Skin of body (tissue), 2 donors: ENCODE data around the gene TBCK. TPM values are rescaled to one million over a fixed set of nuclear protein-coding genes. Genes with fewer than 3 reads are reported as not detected.
"Not testable (repeated sequence)": the region's sequence is repeated elsewhere in the genome, so short reads cannot be mapped to it uniquely, and the experiment has no call there.

Source experiments
- DNase-seq: peaks from one replicate; lab custom pipeline; 2025; lab: John Stamatoyannopoulos, UW
- total RNA-seq: library from RNA; depleted of rRNA; stranded (reverse); fragments of >200 nt; gene quantifications from one replicate; pipeline ENCODE4 v1.2.3, GENCODE V29; 2014

The TBCK gene
- total RNA-seq, 1 donor from 2014 or later: 56.3 TPM

DNA sequence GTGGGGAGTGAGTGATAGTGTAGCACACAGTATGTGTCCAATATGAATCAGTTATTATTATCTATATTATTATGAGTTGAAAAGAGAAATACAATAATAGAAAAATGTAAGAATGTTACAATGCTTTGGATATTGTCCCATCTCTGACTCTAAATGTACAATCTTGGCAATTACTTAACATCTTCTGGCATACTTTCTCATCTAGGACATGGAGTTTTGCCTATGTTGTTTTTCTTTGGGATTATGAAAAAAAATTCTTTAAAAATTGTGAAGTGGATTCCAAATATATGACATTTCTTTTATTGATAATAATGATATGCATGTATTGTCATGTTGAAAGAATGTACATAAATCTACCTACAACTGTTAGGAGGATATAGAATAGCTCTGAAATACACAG lies 84.1 kb downstream of the TBCK start:
- DNase-seq: peak; percentile 57

DNA sequence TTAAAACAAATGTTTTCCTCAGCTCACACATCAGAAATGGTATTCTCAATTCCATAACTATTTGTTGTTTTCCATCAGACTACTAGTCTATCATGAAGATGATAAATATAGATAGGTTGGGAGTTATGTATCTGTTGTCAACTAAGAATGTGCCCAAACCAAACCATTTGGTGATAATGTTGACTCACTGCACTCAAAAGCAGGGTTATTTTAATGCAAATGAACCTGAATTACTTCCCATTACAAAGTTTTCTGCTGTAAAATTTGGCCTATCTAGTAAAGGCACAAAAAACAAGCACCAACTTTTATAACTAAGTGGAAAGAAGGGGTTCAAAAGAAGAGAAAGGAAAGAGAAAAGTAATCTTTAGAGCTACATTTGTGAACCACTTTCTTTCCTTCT lies 93.5 kb downstream of the TBCK start:
- no peak for DNase-seq

DNA sequence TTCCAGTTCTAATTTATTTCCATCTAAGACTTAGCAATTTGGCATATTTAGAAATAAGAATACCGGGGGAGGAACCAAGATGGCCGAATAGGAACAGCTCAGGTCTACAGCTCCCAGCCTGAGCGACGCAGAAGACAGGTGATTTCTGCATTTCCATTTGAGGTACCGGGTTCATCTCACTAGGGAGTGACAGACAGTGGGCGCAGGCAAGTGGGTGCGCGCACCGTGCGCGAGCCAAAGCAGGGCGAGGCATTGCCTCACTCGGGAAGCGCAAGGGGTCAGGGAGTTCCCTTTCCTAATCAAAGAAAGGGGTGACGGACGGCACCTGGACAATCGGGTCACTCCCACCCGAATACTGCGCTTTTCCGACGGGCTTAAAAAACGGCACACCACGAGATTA lies 102.7 kb downstream of the TBCK start:
- DNase-seq: not testable (repeated sequence)

DNA sequence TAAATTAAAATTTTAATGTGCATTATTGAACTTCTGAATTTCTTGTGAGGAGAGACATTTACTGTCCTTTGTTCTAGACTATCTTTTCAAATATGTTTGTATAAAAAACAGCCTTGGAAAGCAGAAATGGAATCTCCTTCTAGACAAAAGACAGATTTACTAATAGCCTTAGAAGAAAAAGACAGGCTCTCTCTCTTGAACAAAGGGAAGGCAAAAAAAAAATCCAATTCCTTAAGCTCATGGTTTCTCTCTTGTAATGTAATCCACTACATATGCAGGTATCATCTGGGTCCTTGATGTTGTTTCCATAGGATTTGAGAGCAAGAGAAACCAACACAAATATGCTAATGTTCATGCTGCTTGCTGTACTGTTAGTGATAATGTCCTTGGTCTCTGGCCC lies 106.0 kb downstream of the TBCK start:
- DNase-seq: no peak

DNA sequence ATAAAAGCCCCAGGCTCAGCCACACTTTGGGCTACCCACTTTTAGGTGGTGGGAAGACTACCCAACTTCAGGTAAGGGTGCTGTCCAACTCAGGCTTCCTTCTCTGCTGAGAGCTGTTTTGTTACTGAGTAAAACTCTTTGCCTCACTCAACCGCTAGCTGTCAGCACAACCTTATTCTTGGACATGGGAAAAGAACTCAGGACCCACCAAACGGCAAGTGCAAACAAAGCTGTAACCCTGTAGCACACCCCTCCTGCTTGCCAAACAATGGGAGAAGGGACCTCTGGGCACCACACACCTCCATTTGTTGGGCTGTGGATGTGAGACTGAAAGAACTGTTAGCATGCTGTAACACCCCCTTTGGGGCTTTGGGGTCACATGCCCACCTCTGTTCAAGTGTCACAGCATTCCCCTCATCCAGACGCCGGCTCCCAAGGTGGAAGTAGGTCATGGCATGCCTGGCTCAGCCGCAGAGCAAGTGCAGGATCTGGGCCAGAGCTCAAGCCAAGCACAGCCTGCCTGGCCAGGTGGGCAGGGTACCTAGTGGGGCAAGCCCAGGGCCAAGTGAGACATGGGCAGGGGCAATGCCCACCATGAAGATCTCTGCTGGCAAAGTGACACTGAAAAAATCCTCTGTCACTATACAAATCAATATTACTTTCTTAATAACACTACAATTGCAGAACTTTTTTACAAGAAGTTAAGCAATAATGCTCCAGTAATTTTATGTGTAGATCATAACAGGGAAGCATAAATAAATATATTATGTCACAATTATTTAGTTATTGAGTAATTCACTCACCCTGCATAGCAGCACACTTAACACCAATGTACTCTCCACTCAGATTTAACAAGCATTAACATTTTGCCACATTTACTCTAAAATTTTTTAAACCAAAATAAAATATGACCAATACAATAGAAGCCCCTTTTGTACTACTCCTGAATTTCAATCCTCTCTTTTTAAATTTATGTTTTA lies 107.2 kb downstream of the TBCK start:
- DNase-seq: no peak

DNA sequence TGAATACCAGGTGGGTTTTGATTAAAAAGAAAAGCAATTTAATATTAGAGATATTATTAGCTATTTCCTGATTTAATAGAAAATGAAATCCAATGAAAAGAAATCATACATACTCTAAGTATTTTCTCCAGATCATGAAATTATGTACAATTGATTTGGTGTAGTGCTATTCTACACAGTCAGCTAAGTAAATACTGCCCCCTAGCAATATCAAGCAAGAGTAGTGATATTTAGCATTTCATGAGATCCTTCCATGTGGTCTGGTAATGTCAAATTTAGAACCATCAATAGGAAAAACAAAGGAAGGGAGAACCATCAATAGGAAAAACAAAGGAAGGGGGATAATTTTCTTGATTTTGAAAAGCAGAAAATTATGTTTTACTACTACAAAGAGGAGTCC lies 114.6 kb downstream of the TBCK start:
- DNase-seq: peak; percentile 8

DNA sequence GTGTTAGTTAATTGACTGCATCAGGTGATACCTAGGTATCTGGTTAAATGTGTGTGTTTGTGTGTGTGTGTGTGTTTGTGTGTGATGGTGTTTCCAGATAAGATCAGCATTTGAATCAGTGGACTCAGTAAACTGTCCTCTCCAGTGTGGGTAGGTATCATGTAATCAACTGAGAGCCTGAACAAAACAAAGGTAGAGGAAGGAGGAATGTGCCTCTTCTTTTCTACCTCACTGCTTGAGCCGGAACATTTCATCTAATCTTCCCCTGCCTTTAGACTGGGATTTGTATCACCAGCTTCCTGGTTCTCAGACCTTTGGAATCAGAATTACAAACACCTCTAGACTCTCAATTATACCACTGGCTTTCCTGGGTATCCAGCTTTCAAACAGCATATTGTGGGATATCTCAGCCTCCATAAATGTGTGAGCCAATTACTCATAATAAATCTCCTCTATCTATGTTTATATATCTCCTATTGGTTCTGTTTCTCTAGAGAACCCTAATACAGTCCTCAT lies 120.5 kb downstream of the TBCK start:
- no peak for DNase-seq

DNA sequence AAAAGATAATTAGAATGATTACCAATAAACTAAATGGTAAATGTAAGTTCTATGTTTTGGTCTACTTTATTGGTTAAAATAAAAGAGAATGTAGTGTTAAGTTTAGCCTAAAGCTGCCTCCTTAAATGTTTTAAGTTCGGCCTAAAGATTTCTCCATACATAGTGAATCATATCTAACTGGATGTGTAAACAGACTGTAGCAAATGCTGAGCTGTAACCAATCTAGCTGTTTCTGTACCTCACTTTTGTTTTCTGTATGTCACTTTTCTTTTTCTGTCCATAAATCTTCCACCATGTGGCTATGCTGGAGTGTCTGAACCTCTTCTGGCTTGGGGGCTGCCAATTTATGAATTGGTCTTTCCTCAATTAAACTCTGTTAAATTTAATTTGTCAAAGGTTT lies 121.2 kb downstream of the TBCK start:
- no peak for DNase-seq

DNA sequence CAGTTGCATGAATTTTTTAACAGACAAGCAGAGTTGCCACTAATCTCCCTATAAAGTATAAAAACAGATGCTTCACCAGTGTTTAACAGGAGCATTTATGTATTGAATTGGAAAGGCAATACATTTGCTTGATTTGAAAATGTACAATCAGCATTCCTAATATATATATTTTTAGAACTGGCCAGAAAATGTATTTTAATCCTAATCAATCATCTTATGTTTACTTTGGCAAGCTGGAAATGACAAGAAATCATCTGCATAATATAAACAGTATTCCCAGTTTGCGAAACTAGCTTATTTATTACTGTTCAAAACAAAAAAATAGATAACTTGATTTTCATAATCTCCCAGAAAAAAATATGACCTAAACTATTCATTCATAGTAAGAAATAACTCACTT lies 123.9 kb downstream of the TBCK start:
- no peak for DNase-seq

DNA sequence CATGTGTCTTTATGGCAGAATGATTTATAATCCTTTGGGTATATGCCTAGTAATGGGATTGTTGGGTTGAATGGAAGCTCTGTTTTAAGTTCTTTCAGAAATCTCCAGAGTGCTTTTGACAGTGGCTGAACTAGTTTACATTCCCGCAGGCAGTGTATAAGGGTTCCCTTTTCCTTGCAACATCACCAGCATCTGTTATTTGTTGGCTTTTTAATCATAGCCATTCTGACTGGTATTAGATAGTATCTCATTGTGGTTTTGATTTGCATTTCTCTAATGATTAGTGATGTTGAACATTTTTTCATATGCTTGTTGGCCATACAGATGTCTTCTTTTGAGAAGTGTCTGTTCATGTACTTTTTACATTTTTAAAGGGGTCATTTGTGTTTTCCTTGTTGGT lies 129.8 kb downstream of the TBCK start:
- no peak for DNase-seq

DNA sequence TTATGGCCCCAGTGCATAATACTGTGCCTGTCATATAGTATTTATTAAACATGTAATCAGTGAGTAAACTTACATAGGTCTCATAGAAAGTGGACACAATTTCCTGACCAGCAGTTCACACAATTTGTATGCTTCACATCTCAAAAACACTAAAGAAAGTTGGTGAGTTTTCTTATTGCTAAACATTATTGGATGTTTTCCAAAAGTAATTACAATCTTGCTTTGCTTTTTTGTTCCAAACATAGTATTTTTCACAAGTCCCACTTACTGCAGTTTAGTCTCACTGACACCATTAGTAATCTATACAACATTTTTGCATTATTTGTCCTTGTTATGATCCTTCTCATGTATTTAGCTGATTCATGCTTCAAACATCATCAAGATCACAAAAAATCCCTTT lies 132.5 kb downstream of the TBCK start:
- no peak for DNase-seq

DNA sequence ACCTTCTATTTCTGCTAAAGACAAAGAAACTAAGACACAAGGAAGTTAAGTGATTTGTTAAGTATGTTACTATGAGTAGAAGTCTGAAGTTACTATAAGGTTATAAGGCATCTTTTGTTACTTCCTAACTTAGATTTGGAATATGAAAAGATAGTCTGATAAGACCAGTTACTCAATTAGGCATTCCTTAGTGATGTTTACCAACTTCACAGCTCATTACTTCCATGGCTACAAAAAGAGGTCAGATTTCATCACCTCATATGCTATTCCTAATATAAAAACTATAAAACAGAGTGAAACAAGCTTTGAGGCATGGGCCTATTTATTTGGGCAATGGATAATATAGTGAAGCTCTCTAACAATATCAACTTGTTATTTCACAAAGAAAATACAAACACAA lies 143.1 kb downstream of the TBCK start:
- DNase-seq: no peak

DNA sequence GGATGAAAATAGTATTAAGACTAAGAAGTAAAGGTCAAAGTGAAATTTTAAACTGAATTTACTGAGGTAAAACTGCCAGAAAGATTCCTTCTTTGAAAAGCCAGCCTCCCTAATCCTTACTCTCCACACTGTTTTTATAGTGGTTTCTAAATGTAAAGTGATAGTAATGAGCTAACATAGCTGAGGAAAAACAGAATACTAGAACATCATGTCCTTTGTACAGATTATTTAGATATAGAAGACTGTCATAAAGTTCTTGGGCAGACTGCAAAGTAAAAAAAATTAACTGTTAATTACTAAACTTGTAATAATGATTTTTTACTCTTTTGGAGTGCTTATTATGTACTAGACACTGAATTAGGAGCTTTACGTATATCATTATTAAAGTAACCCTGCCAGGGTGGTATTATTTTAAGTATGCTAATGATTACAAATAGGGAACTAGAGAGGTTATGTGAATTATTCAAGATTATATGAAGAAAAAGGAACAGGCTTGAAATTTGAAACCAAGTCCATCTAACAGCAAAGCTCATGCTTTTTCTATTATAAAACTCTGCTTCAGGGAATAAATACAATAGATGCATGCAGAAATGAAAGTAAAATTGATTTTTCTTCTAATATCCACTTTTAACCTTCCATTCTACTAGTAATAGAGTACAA lies 150.5 kb downstream of the TBCK start:
- DNase-seq: no peak

DNA sequence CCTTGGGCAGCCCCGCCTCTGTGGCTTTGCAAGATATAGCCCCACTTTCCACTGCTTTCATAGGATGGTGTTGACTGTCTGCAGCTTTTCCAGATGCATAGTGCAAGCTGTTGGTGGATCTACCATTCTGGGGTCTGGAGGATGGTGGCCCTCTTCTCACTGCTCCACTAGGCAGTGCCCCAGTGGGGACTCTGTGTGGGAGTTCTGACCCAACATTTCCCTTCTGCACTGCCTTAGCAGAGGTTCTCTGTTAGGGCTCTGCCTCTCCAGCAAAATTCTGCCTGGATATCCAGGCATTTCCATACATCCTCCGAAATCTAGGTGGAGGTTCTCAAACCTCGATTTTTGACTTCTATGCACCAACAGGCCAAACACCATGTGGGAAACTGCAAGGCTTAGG lies 153.7 kb downstream of the TBCK start:
- DNase-seq: no peak

DNA sequence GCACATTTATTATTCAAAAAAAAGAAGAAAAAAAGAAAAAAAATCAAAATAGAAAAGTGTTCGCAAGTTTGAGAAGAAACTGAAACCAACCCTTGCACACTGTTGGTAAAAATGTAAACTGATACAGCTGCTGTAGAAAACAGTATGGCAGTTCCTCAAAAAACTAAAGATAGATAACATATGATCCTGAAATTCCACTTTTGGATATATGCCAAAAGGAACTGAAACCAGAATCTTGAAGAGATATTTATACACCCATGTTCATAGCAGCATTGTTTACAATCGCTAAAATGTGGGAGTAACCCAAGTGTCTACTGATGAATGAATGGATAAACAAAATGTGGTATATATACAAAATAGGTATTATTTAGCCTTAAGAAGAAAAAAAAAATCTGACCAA lies 155.4 kb downstream of the TBCK start:
- peak; percentile 9 for DNase-seq

DNA sequence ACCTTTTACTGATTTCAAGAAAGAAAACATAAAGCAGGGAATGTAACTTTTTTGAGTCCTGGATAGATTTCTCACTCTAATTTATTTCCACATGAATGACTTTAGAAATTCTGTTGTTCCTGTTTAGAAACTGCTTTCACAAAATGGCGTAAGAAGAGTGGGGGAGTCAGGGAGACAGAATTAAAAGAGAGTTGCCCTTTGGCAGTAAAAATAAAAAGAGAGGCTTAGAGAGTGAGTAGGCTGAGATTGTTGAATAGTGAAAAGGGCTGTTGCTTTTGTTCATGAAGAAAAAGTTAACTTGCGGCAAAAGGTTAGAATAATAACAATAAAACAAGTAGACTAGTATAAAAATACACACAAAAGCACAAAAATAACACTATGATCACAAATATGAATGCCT lies 166.1 kb downstream of the TBCK start:
- no peak for DNase-seq

DNA sequence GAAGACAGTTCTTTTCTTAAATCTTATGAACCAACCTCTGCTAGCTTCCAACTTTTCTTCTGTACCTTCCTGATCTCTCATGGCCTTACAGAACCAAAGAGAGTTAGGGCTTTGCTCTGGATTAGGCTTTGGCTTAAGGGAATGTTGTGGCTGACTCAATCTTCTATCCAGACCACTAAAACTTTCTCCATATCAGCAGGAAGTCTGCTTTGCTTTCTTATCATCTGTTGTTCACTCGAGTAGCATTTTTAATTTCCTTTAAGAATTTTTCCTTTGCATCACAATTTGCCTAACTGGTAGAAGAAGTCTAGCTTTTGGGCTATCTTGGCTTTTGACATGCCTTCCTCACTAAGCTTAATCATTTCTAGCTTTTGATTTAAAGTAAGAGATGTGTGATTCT lies 167.0 kb downstream of the TBCK start:
- DNase-seq: no peak

DNA sequence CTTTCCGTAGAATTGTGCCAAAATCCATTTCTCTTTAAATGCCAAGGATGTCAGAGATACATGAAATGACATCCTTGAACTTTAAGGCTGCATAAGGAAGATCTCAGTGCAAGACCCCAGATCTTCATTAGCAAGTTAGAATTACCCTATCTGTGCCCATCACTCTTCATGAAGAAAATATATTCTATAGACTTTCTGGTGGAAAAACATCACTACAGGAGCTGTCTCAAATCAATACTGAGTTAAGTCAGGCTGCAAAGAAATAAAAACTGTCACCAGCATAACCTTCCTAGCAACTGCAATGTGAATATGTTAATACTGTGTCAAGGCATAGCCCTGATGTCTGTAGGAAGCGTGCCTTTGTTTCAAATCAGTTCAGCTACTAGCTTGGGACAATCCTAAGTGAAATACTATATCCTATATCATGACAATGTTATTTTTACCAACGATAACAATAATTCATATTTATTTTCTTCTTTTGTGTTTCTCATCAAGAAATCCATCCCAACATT lies 173.3 kb downstream of the TBCK start:
- no peak for DNase-seq

DNA sequence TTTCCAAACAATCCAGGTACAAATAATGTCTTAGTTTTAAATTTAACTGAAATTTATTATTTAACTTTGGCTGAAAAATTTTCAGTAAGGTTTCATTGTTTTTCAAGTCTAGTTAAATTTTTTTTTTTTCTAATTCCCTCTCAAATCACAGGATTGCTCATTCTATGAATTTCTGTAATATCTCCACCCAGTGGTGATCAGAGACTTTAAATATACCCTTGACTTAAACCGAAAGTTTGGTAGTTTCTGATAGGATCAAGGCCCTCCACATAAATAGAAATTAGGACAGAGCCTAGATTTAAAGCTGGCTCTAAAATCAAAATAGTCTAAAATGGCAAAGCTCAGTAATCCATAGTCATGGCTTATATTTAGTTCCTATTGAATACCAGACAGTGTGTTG lies 175.4 kb downstream of the TBCK start:
- no peak for DNase-seq

DNA sequence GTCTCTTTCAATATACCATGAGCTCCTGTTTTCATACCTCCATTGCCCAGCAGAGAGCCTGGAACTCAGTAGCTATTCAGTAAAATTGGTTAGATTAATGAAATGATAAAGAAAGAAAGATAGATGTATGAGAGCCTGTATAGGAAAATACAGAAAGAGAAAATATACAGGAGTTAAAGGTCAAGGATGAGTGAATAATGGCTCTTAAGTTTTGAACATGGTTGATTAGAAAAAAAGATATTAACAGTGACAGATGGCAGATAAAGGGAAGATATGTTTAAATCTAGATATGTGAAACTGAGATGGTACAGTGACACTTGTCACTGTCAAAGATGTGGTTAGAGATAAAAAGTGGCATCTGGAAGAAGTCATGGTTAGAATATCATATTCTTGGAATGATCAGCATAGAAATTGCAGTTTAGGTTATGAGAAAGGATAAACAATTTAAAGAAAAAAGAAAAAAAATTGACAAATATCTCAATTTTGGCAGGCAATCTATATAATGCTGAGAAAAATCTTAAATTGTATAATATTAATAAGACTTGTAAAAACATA lies 179.2 kb downstream of the TBCK start:
- no peak for DNase-seq

DNA sequence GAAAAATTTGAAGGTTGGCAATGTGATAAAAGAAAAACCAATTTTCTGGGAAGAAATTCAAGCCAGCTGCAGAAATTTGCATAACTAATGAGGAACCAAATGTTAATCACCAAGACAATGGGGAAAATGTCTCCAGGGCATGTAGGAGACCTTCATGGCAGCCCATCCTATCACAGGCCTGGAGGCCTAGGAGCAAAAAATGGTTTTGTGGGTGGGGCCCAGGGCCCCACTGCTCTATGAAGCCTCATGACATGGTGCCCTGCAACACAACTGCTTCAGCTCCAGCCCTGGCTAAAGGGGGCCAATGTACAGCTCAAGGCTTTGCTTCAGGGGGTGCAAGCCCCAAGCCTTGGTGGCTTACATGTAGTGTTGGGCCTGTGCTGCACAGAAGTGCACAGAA lies 184.0 kb downstream of the TBCK start:
- DNase-seq: no peak

DNA sequence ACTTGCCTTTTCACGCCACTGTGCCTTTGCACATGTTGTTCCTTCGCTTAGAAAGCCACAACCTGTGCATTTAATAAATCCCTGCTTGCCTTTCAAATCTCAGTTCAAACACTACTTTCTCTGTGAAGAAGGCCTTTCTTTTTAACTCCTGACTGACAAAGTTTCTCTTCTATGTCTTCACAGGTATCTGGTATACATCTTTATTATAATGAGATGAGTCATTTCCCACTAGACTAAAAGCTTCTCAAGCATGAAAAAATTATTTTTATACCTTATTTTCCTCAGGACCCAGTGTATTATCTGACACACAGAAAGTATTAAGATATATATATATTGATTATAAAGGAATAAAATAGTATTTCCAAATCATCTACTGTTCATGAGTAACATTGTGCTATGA lies 189.9 kb downstream of the TBCK start:
- DNase-seq: no peak
